ENCODE measurements around the gene VWA5B1.

GRCh38 chr1:20284625-20285024 is 6.0 kb upstream of the VWA5B1 start:
- TF ChIP-seq POLR2A (IDR thresholded peaks at IDR 0.05; ENCODE audit: low read depth, low read length) (no peak), POLR2AphosphoS5 (IDR thresholded peaks at IDR 0.05; ENCODE audit: low read depth, low read length) (no peak), TAF1 (IDR thresholded peaks at IDR 0.05; ENCODE audit: low read depth, low read length) (no peak), SPI1 (IDR thresholded peaks at IDR 0.05; ENCODE audit: low read depth, low read length) (no peak)
